ENCODE results near the gene LAT.

DNA sequence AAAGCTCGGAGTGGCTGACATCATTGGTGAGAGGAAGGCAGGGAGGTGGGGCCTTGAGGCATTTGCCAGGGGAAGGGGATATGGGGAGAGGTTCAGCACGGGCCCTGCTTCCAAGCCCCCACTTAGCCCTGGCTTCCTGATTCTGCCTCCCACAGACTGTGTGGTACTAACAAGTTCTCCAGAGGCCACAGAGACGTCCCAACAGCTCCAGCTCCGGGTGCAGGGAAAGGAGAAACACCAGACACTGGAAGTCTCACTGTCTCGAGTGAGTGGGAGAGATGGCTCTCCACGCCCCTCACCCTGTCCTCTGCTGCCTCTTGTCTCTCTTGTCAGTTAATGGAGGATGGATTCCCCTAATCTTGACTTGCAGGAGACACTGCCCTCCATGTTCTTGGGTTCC is 26.0 kb upstream of the LAT start:
- TF ChIP-seq POLR2A (IDR thresholded peaks at IDR 0.05), result no peak
- TF ChIP-seq, protein P1, sequence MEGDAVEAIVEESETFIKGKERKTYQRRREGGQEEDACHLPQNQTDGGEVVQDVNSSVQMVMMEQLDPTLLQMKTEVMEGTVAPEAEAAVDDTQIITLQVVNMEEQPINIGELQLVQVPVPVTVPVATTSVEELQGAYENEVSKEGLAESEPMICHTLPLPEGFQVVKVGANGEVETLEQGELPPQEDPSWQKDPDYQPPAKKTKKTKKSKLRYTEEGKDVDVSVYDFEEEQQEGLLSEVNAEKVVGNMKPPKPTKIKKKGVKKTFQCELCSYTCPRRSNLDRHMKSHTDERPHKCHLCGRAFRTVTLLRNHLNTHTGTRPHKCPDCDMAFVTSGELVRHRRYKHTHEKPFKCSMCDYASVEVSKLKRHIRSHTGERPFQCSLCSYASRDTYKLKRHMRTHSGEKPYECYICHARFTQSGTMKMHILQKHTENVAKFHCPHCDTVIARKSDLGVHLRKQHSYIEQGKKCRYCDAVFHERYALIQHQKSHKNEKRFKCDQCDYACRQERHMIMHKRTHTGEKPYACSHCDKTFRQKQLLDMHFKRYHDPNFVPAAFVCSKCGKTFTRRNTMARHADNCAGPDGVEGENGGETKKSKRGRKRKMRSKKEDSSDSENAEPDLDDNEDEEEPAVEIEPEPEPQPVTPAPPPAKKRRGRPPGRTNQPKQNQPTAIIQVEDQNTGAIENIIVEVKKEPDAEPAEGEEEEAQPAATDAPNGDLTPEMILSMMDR (IDR thresholded peaks at IDR 0.05), result no peak
